SH-SY5Y (cell line): ENCODE data around the gene TMTC4.

Experiments used
- GATA2 ChIP-seq: IDR thresholded peaks from 2 replicates; pipeline ENCODE4 v1.6.1; 2011; ENCODE audit warnings: mild to moderate bottlenecking, low read depth, low read length
- GATA3 ChIP-seq: IDR thresholded peaks from 2 replicates; pipeline ENCODE4 v1.6.1; 2011; ENCODE audit warnings: low read depth, mild to moderate bottlenecking, low read length, moderate library complexity

- TF ChIP-seq GATA2 (no peak), GATA3 (no peak)
These were observed 114.7 kb downstream of the TMTC4 start for GRCh38 chr13:100559886-100560285.
